Ectodermal cell (in vitro differentiated cells): ENCODE data around the gene LDLRAD4.
"Not testable (repeated sequence)": the region's sequence is repeated elsewhere in the genome, so short reads cannot be mapped to it uniquely, and the experiment has no call there.

Source experiments
- H3K27ac ChIP-seq: 2 replicates; pipeline ENCODE4 v1.7.0; 2013; ENCODE audit warnings: mild to moderate bottlenecking, low read depth, low read length; ENCODE audit not compliant: insufficient read depth, poor library complexity, severe bottlenecking
- H3K27me3 ChIP-seq: 2 replicates; pipeline ENCODE4 v1.7.0; 2013; ENCODE audit warnings: mild to moderate bottlenecking, low read length; ENCODE audit not compliant: insufficient read depth, control insufficient read depth, poor library complexity, severe bottlenecking
- H3K36me3 ChIP-seq: one replicate; pipeline ENCODE4 v1.7.0; 2013; ENCODE audit warnings: low read length; ENCODE audit not compliant: control insufficient read depth, insufficient read depth
- H3K4me1 ChIP-seq: one replicate; pipeline ENCODE4 v1.7.0; 2013; ENCODE audit warnings: low read length; ENCODE audit not compliant: control insufficient read depth, insufficient read depth
- H3K4me3 ChIP-seq: 2 replicates; pipeline ENCODE4 v1.7.0; 2013; ENCODE audit warnings: low read depth, low read length, control low read depth; ENCODE audit not compliant: insufficient read depth
- H3K9me3 ChIP-seq: 2 replicates; pipeline ENCODE4 v1.7.0; 2013; ENCODE audit warnings: mild to moderate bottlenecking, low read length, moderate library complexity; ENCODE audit not compliant: control insufficient read depth
- WGBS, 2 experiments: methylation state at CpG; one replicate each; pipeline ENCODE4 v1.1.7; 2013; ENCODE audit warnings: missing lambda C conversion rate in 2 of 2; 5-methylcytosine and 5-hydroxymethylcytosine counted together

LDLRAD4 gene

GRCh38 chr18:13331846-13332245, 113.3 kb downstream of the LDLRAD4 start:
- no peaks in the 10 kb centered on the region for H3K9me3 ChIP-seq
- no peaks in the 10 kb centered on the region for H3K36me3 ChIP-seq
- no peaks in the 10 kb centered on the region for H3K27me3 ChIP-seq
- H3K4me3 ChIP-seq = no peak overlapping the region
- no peaks in the 10 kb centered on the region for H3K4me1 ChIP-seq
- 100% methylated on average over 2 of the region's 3 CpGs; no CpG with 5 or more reads in 1 of the 2 experiments for WGBS, 2 experiments
- no peak overlapping the region for H3K27ac ChIP-seq

GRCh38 chr18:13332874-13333273, 114.3 kb downstream of the LDLRAD4 start:
- H3K4me1 ChIP-seq = no peaks in the 10 kb centered on the region
- no peak overlapping the region for H3K4me3 ChIP-seq
- no peak overlapping the region for H3K27ac ChIP-seq
- H3K27me3 ChIP-seq = no peaks in the 10 kb centered on the region
- H3K36me3 ChIP-seq = no peaks in the 10 kb centered on the region
- 75 to 78% methylated on average over 5 of the region's 5 CpGs for WGBS, 2 experiments
- no peaks in the 10 kb centered on the region for H3K9me3 ChIP-seq

GRCh38 chr18:13335903-13336302, 117.3 kb downstream of the LDLRAD4 start:
- H3K4me3 ChIP-seq = no peak overlapping the region
- no peak overlapping the region for H3K27ac ChIP-seq
- WGBS, 2 experiments = 34 to 40% methylated on average over 6 of the region's 6 CpGs
- H3K36me3 ChIP-seq = no peaks in the 10 kb centered on the region
- no peaks in the 10 kb centered on the region for H3K4me1 ChIP-seq
- H3K27me3 ChIP-seq = no peaks in the 10 kb centered on the region
- no peaks in the 10 kb centered on the region for H3K9me3 ChIP-seq

- H3K27me3 ChIP-seq = no peaks in the 10 kb centered on the region
- H3K9me3 ChIP-seq = no peaks in the 10 kb centered on the region
- WGBS, 2 experiments = 96 to 98% methylated on average over 3 to 4 of the region's 4 CpGs
- H3K36me3 ChIP-seq = no peaks in the 10 kb centered on the region
- no peaks in the 10 kb centered on the region for H3K4me1 ChIP-seq
- no peak overlapping the region for H3K4me3 ChIP-seq
- H3K27ac ChIP-seq = no peak overlapping the region
Observed at GRCh38 chr18:13336841-13337240, 118.3 kb downstream of the LDLRAD4 start.

- H3K27ac ChIP-seq = no peak overlapping the region
- no peaks in the 10 kb centered on the region for H3K4me1 ChIP-seq
- no peak overlapping the region for H3K4me3 ChIP-seq
- H3K27me3 ChIP-seq = no peaks in the 10 kb centered on the region
- H3K36me3 ChIP-seq = no peaks in the 10 kb centered on the region
- H3K9me3 ChIP-seq = no peaks in the 10 kb centered on the region
- 91 to 97% methylated on average over 6 of the region's 6 CpGs for WGBS, 2 experiments
Observed at GRCh38 chr18:13337369-13337768, 118.8 kb downstream of the LDLRAD4 start.

- no peaks in the 10 kb centered on the region for H3K4me1 ChIP-seq
- no peaks in the 10 kb centered on the region for H3K36me3 ChIP-seq
- no peaks in the 10 kb centered on the region for H3K9me3 ChIP-seq
- H3K27ac ChIP-seq = no peak overlapping the region
- no peaks in the 10 kb centered on the region for H3K27me3 ChIP-seq
- 80% methylated on average over 1 to 2 of the region's 2 CpGs for WGBS, 2 experiments
- H3K4me3 ChIP-seq = no peak overlapping the region
Observed at GRCh38 chr18:13338318-13338717, 119.8 kb downstream of the LDLRAD4 start.

GRCh38 chr18:13339653-13340052, 121.1 kb downstream of the LDLRAD4 start:
- WGBS, 2 experiments = 93 to 100% methylated on average over 1 of the region's 1 CpG
- Histone ChIP-seq H3K36me3 (no peaks in the 10 kb centered on the region), H3K27ac (no peak overlapping the region), H3K4me3 (no peak overlapping the region), H3K9me3 (no peaks in the 10 kb centered on the region), H3K4me1 (no peaks in the 10 kb centered on the region), H3K27me3 (no peaks in the 10 kb centered on the region)

- H3K9me3 ChIP-seq = not testable (repeated sequence)
Observed at GRCh38 chr18:13346449-13346848, 127.9 kb downstream of the LDLRAD4 start.

GRCh38 chr18:13353084-13353823, 134.7 kb downstream of the LDLRAD4 start:
- no peak overlapping the region for H3K27ac ChIP-seq

More at GRCh38 chr18:13346449-13346848, 127.9 kb downstream of the LDLRAD4 start:
- H3K36me3 ChIP-seq, H3K27me3 ChIP-seq, H3K4me1 ChIP-seq, H3K4me3 ChIP-seq, H3K27ac ChIP-seq: not testable (repeated sequence)

GRCh38 chr18:13354402-13354801, 135.8 kb downstream of the LDLRAD4 start:
- no peaks in the 10 kb centered on the region for H3K4me1 ChIP-seq
- H3K9me3 ChIP-seq = no peaks in the 10 kb centered on the region
- H3K27ac ChIP-seq = no peak overlapping the region
- no peak overlapping the region for H3K4me3 ChIP-seq
- no peaks in the 10 kb centered on the region for H3K36me3 ChIP-seq
- WGBS, 2 experiments = 100% methylated on average over 1 of the region's 1 CpG
- H3K27me3 ChIP-seq = no peaks in the 10 kb centered on the region

More at GRCh38 chr18:13353084-13353823, 134.7 kb downstream of the LDLRAD4 start:
- Histone ChIP-seq H3K36me3 (no peaks in the 10 kb centered on the region), H3K27me3 (no peaks in the 10 kb centered on the region), H3K4me1 (no peaks in the 10 kb centered on the region), H3K4me3 (no peak overlapping the region), H3K9me3 (no peaks in the 10 kb centered on the region)
- WGBS, 2 experiments = 67 to 95% methylated on average over 1 of the region's 1 CpG
